ENCODE measurements around the gene S1PR3.

The S1PR3 gene

DNA sequence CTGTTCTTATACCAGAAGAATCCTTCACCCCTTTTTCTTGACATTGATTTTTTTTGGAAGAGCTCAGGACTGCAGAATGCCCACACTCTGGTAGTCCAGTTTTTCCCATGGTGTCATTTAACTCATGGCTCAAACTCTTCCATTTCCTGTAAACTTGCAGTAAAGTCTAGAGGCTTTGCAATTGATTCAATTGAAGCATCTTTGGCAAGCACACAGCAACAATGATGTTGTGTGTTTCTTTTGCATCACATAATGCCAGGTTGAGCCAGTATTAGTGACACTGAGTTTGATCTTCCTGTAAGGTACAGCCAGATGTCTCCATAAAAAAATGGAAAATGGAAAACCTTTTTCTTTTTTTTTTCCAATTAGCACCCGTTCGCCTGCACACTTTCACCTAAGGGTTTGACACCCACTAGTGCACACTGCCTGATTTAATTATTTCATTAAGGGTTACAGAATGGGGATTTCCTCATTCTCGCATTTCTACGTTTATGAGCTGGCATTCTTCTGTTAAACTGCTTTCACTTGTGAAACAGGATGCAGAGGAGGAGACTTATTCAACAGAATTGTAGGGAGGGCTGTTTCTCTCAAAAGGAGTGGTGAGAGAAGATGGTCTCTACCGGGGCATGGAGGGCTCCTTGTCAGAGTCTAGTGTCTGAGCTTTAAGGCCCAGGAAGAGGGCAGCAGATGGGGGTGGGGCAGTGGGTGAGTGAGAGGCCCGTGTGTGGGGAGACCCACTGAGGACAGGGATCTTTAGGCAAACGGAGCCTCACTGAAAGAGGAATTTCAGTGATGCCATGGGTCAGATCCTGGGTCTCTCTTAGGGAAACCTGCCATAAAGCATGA lies 2.2 kb upstream of the S1PR3 start:
- TF ChIP-seq POLR2A (IDR thresholded peaks at IDR 0.05; ENCODE audit: low read depth, low read length), result no peak
- no peak for TF ChIP-seq SPI1 (IDR thresholded peaks at IDR 0.05; ENCODE audit: low read depth, low read length)
- TF ChIP-seq PAX5 (IDR thresholded peaks at IDR 0.05; ENCODE audit: insufficient read depth, low read length, severe bottlenecking), result no peak
- TF ChIP-seq POU2F2 (IDR thresholded peaks at IDR 0.05; ENCODE audit: low read depth, low read length), result no peak
- no peak for TF ChIP-seq TAF1 (IDR thresholded peaks at IDR 0.05; ENCODE audit: low read depth, low read length)
- no peak for TF ChIP-seq POLR2AphosphoS5 (IDR thresholded peaks at IDR 0.05; ENCODE audit: low read depth, low read length)
- FAIRE-seq, result no peak
- no peak for DNase-seq (ENCODE audit: insufficient read length, low spot score)

DNA sequence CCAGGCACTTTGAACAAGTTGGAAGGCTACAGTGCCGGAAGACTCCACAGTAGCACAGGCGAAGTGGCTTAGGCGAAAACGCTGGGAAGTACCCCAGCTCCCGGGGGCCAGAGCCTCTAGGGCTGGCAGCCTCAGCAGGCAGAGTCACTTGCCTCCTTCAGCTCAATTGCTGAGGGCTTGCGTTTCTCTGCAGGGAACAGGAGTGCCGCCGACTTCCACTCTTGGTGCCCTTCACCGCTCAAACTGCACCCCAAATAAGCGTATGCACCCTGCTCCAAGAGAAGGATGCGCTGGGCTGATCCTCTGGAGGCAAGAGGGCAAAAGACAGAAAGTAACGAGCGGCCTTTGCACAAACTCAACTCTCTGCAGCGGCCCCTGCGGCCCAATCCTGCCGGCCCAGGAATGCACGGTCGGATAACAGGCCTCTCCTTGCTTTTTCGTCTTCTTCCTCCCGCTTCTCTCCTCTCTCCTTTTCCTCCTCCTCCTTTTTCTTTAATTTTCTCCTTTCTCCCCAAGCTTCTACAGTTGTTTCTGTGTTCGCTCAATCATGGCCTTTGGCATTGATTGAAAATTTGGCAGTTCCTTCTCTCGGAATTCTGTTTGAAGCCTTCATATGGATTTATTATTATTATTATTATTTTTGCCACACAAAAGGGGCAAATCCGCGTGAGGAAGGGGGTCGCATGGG lies 1.1 kb upstream of the S1PR3 start:
- TF ChIP-seq SPI1 (IDR thresholded peaks at IDR 0.05; ENCODE audit: low read depth, low read length) (no peak), TAF1 (IDR thresholded peaks at IDR 0.05; ENCODE audit: low read depth, low read length) (no peak), POLR2A (IDR thresholded peaks at IDR 0.05; ENCODE audit: low read depth, low read length) (no peak)
- no peak for FAIRE-seq
- no peak for DNase-seq (ENCODE audit: insufficient read length, low spot score)

DNA sequence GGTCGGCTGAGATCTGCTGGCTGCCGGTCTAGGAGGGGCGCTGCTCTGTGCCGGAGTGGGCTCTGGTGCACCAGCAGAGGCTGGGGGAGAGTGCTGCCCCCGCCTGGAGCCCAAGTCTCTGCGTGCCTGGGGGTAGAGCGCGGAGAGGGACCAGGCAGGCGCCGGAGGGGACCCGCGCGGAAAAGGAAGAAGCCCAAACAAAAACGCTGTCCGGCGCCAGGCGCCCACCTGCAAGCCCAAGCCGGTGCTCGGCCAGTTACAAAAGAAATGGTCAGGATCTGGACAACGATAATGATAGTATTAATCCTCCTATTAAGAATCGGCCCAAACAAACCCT lies 571 bp upstream of the S1PR3 start:
- FAIRE-seq, result no peak
- no peak for DNase-seq (ENCODE audit: insufficient read length, low spot score)
- TF ChIP-seq SPI1 (IDR thresholded peaks at IDR 0.05; ENCODE audit: low read depth, low read length) (no peak), POLR2A (IDR thresholded peaks at IDR 0.05; ENCODE audit: low read depth, low read length) (no peak), POLR2AphosphoS5 (IDR thresholded peaks at IDR 0.05; ENCODE audit: low read depth, low read length) (no peak), POU2F2 (IDR thresholded peaks at IDR 0.05; ENCODE audit: low read depth, low read length) (no peak)

GRCh38 chr9:88992556-88992955 lies 1.3 kb downstream of the S1PR3 start:
- DNase-seq (ENCODE audit: insufficient read length, low spot score), result no peak
- FAIRE-seq, result no peak
- TF ChIP-seq SPI1 (IDR thresholded peaks at IDR 0.05; ENCODE audit: low read depth, low read length) (no peak), TAF1 (IDR thresholded peaks at IDR 0.05; ENCODE audit: low read depth, low read length) (no peak), POU2F2 (IDR thresholded peaks at IDR 0.05; ENCODE audit: low read depth, low read length) (no peak), POLR2A (IDR thresholded peaks at IDR 0.05; ENCODE audit: low read depth, low read length) (no peak), PAX5 (IDR thresholded peaks at IDR 0.05; ENCODE audit: insufficient read depth, low read length, severe bottlenecking) (no peak), POLR2AphosphoS5 (IDR thresholded peaks at IDR 0.05; ENCODE audit: low read depth, low read length) (no peak)

- DNase-seq (ENCODE audit: insufficient read length, low spot score), result no peak
- no peak for FAIRE-seq
- TF ChIP-seq PAX5 (IDR thresholded peaks at IDR 0.05; ENCODE audit: insufficient read depth, low read length, severe bottlenecking), result no peak
- no peak for TF ChIP-seq POU2F2 (IDR thresholded peaks at IDR 0.05; ENCODE audit: low read depth, low read length)
- TF ChIP-seq SPI1 (IDR thresholded peaks at IDR 0.05; ENCODE audit: low read depth, low read length), result no peak
- TF ChIP-seq TAF1 (IDR thresholded peaks at IDR 0.05; ENCODE audit: low read depth, low read length), result no peak
- TF ChIP-seq POLR2AphosphoS5 (IDR thresholded peaks at IDR 0.05; ENCODE audit: low read depth, low read length), result no peak
- TF ChIP-seq POLR2A (IDR thresholded peaks at IDR 0.05; ENCODE audit: low read depth, low read length), result no peak
These were observed 2.1 kb downstream of the S1PR3 start for GRCh38 chr9:88993327-88993726.

- no peak for TF ChIP-seq POLR2A (IDR thresholded peaks at IDR 0.05; ENCODE audit: low read depth, low read length)
- TF ChIP-seq PAX5 (IDR thresholded peaks at IDR 0.05; ENCODE audit: insufficient read depth, low read length, severe bottlenecking), result no peak
- TF ChIP-seq POLR2AphosphoS5 (IDR thresholded peaks at IDR 0.05; ENCODE audit: low read depth, low read length), result no peak
- no peak for TF ChIP-seq TAF1 (IDR thresholded peaks at IDR 0.05; ENCODE audit: low read depth, low read length)
- no peak for TF ChIP-seq SPI1 (IDR thresholded peaks at IDR 0.05; ENCODE audit: low read depth, low read length)
- no peak for TF ChIP-seq POU2F2 (IDR thresholded peaks at IDR 0.05; ENCODE audit: low read depth, low read length)
- FAIRE-seq (no peak), DNase-seq (ENCODE audit: insufficient read length, low spot score) (no peak)
These were observed 2.7 kb downstream of the S1PR3 start for GRCh38 chr9:88993871-88994460.

GRCh38 chr9:88994469-88995199 lies 3.4 kb downstream of the S1PR3 start:
- TF ChIP-seq PAX5 (IDR thresholded peaks at IDR 0.05; ENCODE audit: insufficient read depth, low read length, severe bottlenecking) (no peak), POU2F2 (IDR thresholded peaks at IDR 0.05; ENCODE audit: low read depth, low read length) (no peak), SPI1 (IDR thresholded peaks at IDR 0.05; ENCODE audit: low read depth, low read length) (no peak), POLR2AphosphoS5 (IDR thresholded peaks at IDR 0.05; ENCODE audit: low read depth, low read length) (no peak), TAF1 (IDR thresholded peaks at IDR 0.05; ENCODE audit: low read depth, low read length) (no peak), POLR2A (IDR thresholded peaks at IDR 0.05; ENCODE audit: low read depth, low read length) (no peak)
- no peak for DNase-seq (ENCODE audit: insufficient read length, low spot score)
- FAIRE-seq, result no peak

DNA sequence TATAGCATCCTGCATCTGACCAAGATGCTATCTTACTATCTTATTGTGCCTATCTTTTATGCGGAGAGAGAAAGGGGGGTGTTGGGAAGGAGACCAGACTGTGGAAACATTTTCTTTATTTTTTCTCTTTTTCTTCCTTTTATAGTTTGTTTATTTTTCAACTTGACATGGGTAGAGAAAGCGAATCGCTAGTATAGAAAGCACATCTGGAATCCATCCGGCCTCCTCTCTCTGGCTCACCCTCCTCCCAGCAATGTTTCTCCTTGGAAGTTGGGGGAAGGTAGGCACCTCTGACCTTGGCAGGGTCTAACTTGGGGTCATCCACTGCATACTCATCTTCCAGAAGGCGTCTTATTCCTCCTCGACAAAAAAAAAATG lies 3.9 kb downstream of the S1PR3 start:
- FAIRE-seq, result no peak
- no peak for DNase-seq (ENCODE audit: insufficient read length, low spot score)
- no peak for TF ChIP-seq POLR2AphosphoS5 (IDR thresholded peaks at IDR 0.05; ENCODE audit: low read depth, low read length)
- TF ChIP-seq POLR2A (IDR thresholded peaks at IDR 0.05; ENCODE audit: low read depth, low read length), result no peak
- no peak for TF ChIP-seq POU2F2 (IDR thresholded peaks at IDR 0.05; ENCODE audit: low read depth, low read length)
- TF ChIP-seq SPI1 (IDR thresholded peaks at IDR 0.05; ENCODE audit: low read depth, low read length), result no peak
- no peak for TF ChIP-seq PAX5 (IDR thresholded peaks at IDR 0.05; ENCODE audit: insufficient read depth, low read length, severe bottlenecking)
- no peak for TF ChIP-seq TAF1 (IDR thresholded peaks at IDR 0.05; ENCODE audit: low read depth, low read length)

DNA sequence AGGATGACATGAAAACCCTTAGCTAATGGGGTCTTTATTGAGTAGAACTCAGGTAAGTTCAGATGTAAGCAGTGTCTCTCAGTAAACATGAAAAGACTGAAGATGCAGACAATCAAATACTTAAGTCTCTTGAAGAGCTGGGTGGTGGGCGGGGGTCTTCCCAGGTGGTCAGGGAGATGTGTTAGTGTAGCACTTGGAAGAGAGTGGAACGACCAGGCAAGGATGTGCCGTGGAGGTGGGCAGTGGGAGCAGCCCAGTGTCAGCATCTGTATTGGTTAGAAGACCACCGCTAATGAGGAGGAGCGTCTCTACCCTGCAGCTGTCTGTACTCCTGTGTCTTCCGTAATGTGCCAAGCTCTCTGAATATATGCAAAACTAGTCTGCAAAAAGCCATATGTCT lies 4.4 kb downstream of the S1PR3 start:
- TF ChIP-seq TAF1 (IDR thresholded peaks at IDR 0.05; ENCODE audit: low read depth, low read length) (no peak), POLR2A (IDR thresholded peaks at IDR 0.05; ENCODE audit: low read depth, low read length) (no peak), SPI1 (IDR thresholded peaks at IDR 0.05; ENCODE audit: low read depth, low read length) (no peak), POU2F2 (IDR thresholded peaks at IDR 0.05; ENCODE audit: low read depth, low read length) (no peak), PAX5 (IDR thresholded peaks at IDR 0.05; ENCODE audit: insufficient read depth, low read length, severe bottlenecking) (no peak), POLR2AphosphoS5 (IDR thresholded peaks at IDR 0.05; ENCODE audit: low read depth, low read length) (no peak)
- no peak for FAIRE-seq
- DNase-seq (ENCODE audit: insufficient read length, low spot score), result no peak
